ENCODE measurements around the gene PHLPP1. TPM values are rescaled to one million over a fixed set of nuclear protein-coding genes. Genes with fewer than 3 reads are reported as not detected.

The PHLPP1 gene
- total RNA-seq, 2 experiments from 2014 or later, result 9.0 to 12.4 TPM

DNA sequence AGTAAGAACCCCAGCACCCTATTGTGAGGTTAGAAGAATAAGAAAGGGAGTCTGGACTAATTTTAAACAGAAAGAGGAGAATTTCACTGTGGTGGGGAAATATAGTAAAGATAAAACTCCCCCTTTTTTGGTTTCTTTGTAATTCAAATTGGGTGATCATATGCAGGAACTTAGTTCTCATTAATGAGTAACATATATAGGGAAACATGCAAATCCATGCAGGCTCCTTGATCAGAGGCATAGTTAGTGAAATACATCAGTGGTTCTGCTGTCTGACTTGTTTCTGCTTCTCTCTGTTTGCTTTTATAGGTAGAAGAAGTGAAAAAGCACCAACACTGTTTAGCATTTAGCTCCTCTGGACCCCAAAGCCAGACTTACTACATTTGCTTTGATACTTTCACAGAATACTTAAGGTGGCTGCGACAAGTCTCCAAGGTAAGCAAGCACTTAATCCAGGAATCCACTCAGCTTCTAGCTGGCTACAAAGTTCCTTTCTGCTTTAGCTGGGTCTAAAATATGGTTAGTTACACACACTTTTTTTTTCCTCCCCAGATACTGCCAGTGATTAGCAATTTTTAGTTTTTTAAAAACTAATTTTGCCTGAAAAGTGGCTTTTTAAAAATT lies 123.2 kb downstream of the PHLPP1 start:
- Histone ChIP-seq H4K20me1 (ENCODE audit: insufficient read depth, low read length) (no peaks in the 10 kb centered on the region), H3K36me3 (ENCODE audit: insufficient read depth, low read length) (no peaks in the 10 kb centered on the region), H3K9me2 (ENCODE audit: insufficient read depth, low read length) (no peaks in the 10 kb centered on the region), H3K79me2 (ENCODE audit: insufficient read depth, low read depth, low read length) (no peaks in the 10 kb centered on the region), H2AFZ (ENCODE audit: low read length) (no peak overlapping the region), H3K9me3 (ENCODE audit: low read length) (no peaks in the 10 kb centered on the region), H3K4me1 (ENCODE audit: insufficient read depth, low read length, poor library complexity, severe bottlenecking) (no peaks in the 10 kb centered on the region), H3K4me2 (ENCODE audit: low read length) (no peak overlapping the region), H3K4me3 (ENCODE audit: low read depth, low read length, poor library complexity, severe bottlenecking) (no peak overlapping the region), H3K27ac (ENCODE audit: low read depth, low read length, poor library complexity, severe bottlenecking) (no peak overlapping the region)
- TF ChIP-seq EZH2phosphoT487 (IDR thresholded peaks at IDR 0.05; ENCODE audit: borderline replicate concordance, low read depth, low read length), result no peak
- no peak for TF ChIP-seq CTCF (conservative IDR thresholded peaks at IDR 0.05; ENCODE audit: low read length)
- intact Hi-C loops (cut with micrococcal nuclease; ENCODE audit: unreplicated experiment), result no loop called here
- DNase-seq (ENCODE audit: low spot score), result no peak
- POLR2A ChIA-PET, result no interaction called here
- BruUV-seq (replicated peaks), result no TSS peak
- CTCF ChIA-PET (ENCODE audit: unreplicated experiment), result no interaction called here

GRCh38 chr18:62839874-62840713 lies 124.8 kb downstream of the PHLPP1 start:
- Histone ChIP-seq H4K20me1 (ENCODE audit: insufficient read depth, low read length) (no peaks in the 10 kb centered on the region), H3K4me3 (ENCODE audit: low read depth, low read length, poor library complexity, severe bottlenecking) (no peak overlapping the region), H3K27ac (ENCODE audit: low read depth, low read length, poor library complexity, severe bottlenecking) (no peak overlapping the region), H3K36me3 (ENCODE audit: insufficient read depth, low read length) (no peaks in the 10 kb centered on the region), H3K4me1 (ENCODE audit: insufficient read depth, low read length, poor library complexity, severe bottlenecking) (no peaks in the 10 kb centered on the region), H3K9me3 (ENCODE audit: low read length) (no peaks in the 10 kb centered on the region), H3K79me2 (ENCODE audit: insufficient read depth, low read depth, low read length) (no peaks in the 10 kb centered on the region), H3K4me2 (ENCODE audit: low read length) (no peak overlapping the region), H3K9me2 (ENCODE audit: insufficient read depth, low read length) (no peaks in the 10 kb centered on the region), H2AFZ (ENCODE audit: low read length) (no peak overlapping the region)
- DNase-seq (ENCODE audit: low spot score), result no peak
- TF ChIP-seq EZH2phosphoT487 (IDR thresholded peaks at IDR 0.05; ENCODE audit: borderline replicate concordance, low read depth, low read length) (no peak), CTCF (conservative IDR thresholded peaks at IDR 0.05; ENCODE audit: low read length) (no peak)
- intact Hi-C loops (cut with micrococcal nuclease; ENCODE audit: unreplicated experiment), result no loop called here
- POLR2A ChIA-PET, result no interaction called here
- CTCF ChIA-PET (ENCODE audit: unreplicated experiment), result no interaction called here
- BruUV-seq (replicated peaks), result TSS peak; percentile 45

- H3K27ac ChIP-seq (ENCODE audit: low read depth, low read length, poor library complexity, severe bottlenecking), result no peak overlapping the region
- intact Hi-C loops (cut with micrococcal nuclease; ENCODE audit: unreplicated experiment), result no loop called here
- H4K20me1 ChIP-seq (ENCODE audit: insufficient read depth, low read length), result no peaks in the 10 kb centered on the region
- DNase-seq (ENCODE audit: low spot score), result no peak
- BruUV-seq (replicated peaks), result no TSS peak
- H3K4me2 ChIP-seq (ENCODE audit: low read length), result no peak overlapping the region
- H3K79me2 ChIP-seq (ENCODE audit: insufficient read depth, low read depth, low read length), result no peaks in the 10 kb centered on the region
- H3K9me3 ChIP-seq (ENCODE audit: low read length), result no peaks in the 10 kb centered on the region
- TF ChIP-seq CTCF (conservative IDR thresholded peaks at IDR 0.05; ENCODE audit: low read length), result no peak
- no peak for TF ChIP-seq EZH2phosphoT487 (IDR thresholded peaks at IDR 0.05; ENCODE audit: borderline replicate concordance, low read depth, low read length)
- H3K9me2 ChIP-seq (ENCODE audit: insufficient read depth, low read length), result no peaks in the 10 kb centered on the region
- CTCF ChIA-PET (ENCODE audit: unreplicated experiment), result no interaction called here
- POLR2A ChIA-PET, result no interaction called here
- H3K4me1 ChIP-seq (ENCODE audit: insufficient read depth, low read length, poor library complexity, severe bottlenecking), result no peaks in the 10 kb centered on the region
- no peak overlapping the region for H2AFZ ChIP-seq (ENCODE audit: low read length)
- no peaks in the 10 kb centered on the region for H3K36me3 ChIP-seq (ENCODE audit: insufficient read depth, low read length)
- H3K4me3 ChIP-seq (ENCODE audit: low read depth, low read length, poor library complexity, severe bottlenecking), result no peak overlapping the region
These were observed 126.1 kb downstream of the PHLPP1 start for GRCh38 chr18:62841405-62841804.

Data from OCI-LY7 (cell line).